Natural killer cell treated with Interleukin-12 subunit alpha and Interleukin-12 subunit beta and Interleukin-15 and Interleukin-18, amount 100 ng/mL, for 72 hours (primary cell): ENCODE data around the gene COL6A3. TPM values are rescaled to one million over a fixed set of nuclear protein-coding genes. Genes with fewer than 3 reads are reported as not detected.
A peak's percentile ranks its signal among the peaks of the same experiment; 100 is the strongest.

Experiments used
- ATAC-seq, 2 donors: fragments of 150-1000 bp; cut with Tn5 transposase in 1 of 2; sonication (Bioruptor Pico), chemical (Tn5 transposase) in 1 of 2; 2 replicates each; pipeline ENCODE4 v1.10.0; 2021
- DNase-seq: peaks from one replicate; pipeline ENCODE4 v3.0.0; 2022; ENCODE audit warnings: low spot score
- H3K27ac Mint-ChIP-seq, 2 donors: 1 replicate in 1 of 2; 2 replicates in 1 of 2; pipeline ENCODE4 v1.8.0; 2022; ENCODE audit warnings: mixed read lengths in 2 of 2, mild to moderate bottlenecking in 1 of 2, moderate library complexity in 1 of 2
- H3K27me3 Mint-ChIP-seq, 2 donors: 1 replicate in 1 of 2; 2 replicates in 1 of 2; pipeline ENCODE4 v1.8.0; 2022; ENCODE audit warnings: mixed read lengths in 2 of 2
- H3K36me3 Mint-ChIP-seq: one replicate; pipeline ENCODE4 v1.8.0; 2022; ENCODE audit warnings: mixed read lengths
- H3K4me1 Mint-ChIP-seq, 2 donors: 1 replicate in 1 of 2; 2 replicates in 1 of 2; pipeline ENCODE4 v1.8.0; 2022; ENCODE audit warnings: low read depth in 2 of 2, mixed read lengths in 2 of 2, mild to moderate bottlenecking in 1 of 2
- H3K4me3 Mint-ChIP-seq: one replicate; pipeline ENCODE4 v1.8.0; 2022; ENCODE audit warnings: mixed read lengths
- H3K9me3 Mint-ChIP-seq: 2 replicates; pipeline ENCODE4 v1.8.0; 2022; ENCODE audit warnings: mixed read lengths
- total RNA-seq, 2 donors: library from RNA; stranded (reverse); gene quantifications; one replicate each; pipeline ENCODE4 v1.2.3, GENCODE V29; 2022

The COL6A3 gene
- total RNA-seq, 2 donors from 2014 or later: 0.11 TPM; not detected in 1

- ATAC-seq: no peak
- no peaks in the 10 kb centered on the region for H3K9me3 Mint-ChIP-seq
- H3K36me3 Mint-ChIP-seq: no peaks in the 10 kb centered on the region
- no peak overlapping the region for H3K4me3 Mint-ChIP-seq
- no peak for DNase-seq
- peaks cover 0 to 2% of the 10 kb centered on the region in 2 donors for H3K27me3 Mint-ChIP-seq
- H3K27ac Mint-ChIP-seq: no peak overlapping the region
- peaks cover 0 to 4% of the 10 kb centered on the region in 2 donors for H3K4me1 Mint-ChIP-seq
These were observed 35.4 kb upstream of the COL6A3 start for GRCh38 chr2:237449193-237449881.

DNA sequence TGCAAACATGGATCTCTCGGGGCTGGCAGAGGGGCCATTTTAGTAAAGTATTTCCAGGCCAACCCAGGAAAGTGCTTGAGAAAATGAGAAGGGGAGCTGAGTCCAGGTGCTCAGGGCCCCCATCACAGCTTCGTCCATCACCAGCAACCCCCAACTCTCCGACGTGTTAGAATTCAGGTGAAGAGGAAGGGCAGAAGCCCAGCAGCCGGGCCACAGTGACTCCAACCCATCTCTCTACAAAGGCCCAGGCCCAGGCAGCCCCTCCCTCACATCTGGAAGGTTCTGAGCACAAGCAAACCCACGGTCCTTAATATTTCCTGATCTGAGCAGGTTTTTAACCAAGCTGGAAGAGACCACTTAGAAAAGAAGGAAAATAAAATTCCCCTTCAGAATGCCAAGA lies 34.7 kb upstream of the COL6A3 start:
- no peak for DNase-seq
- Mint-ChIP-seq H3K27me3 (peaks cover 0 to 2% of the 10 kb centered on the region in 2 donors), H3K4me3 (no peak overlapping the region), H3K9me3 (no peaks in the 10 kb centered on the region), H3K36me3 (no peaks in the 10 kb centered on the region), H3K27ac (no peak overlapping the region), H3K4me1 (peaks cover 0 to 4% of the 10 kb centered on the region in 2 donors)
- no peak for ATAC-seq

GRCh38 chr2:237448171-237448570 lies 34.2 kb upstream of the COL6A3 start:
- Mint-ChIP-seq H3K4me3 (no peak overlapping the region), H3K27ac (no peak overlapping the region), H3K36me3 (no peaks in the 10 kb centered on the region), H3K9me3 (no peaks in the 10 kb centered on the region), H3K27me3 (peaks cover 0 to 2% of the 10 kb centered on the region in 2 donors), H3K4me1 (peaks cover 0 to 4% of the 10 kb centered on the region in 2 donors)
- DNase-seq (no peak), ATAC-seq (no peak)

- Mint-ChIP-seq H3K27me3 (peaks cover 0 to 2% of the 10 kb centered on the region in 2 donors), H3K4me1 (peaks cover 0 to 4% of the 10 kb centered on the region in 2 donors), H3K36me3 (no peaks in the 10 kb centered on the region), H3K27ac (no peak overlapping the region), H3K4me3 (no peak overlapping the region), H3K9me3 (no peaks in the 10 kb centered on the region)
- ATAC-seq: no peak
- no peak for DNase-seq
These were observed 33.5 kb upstream of the COL6A3 start for GRCh38 chr2:237447496-237447895.

DNA sequence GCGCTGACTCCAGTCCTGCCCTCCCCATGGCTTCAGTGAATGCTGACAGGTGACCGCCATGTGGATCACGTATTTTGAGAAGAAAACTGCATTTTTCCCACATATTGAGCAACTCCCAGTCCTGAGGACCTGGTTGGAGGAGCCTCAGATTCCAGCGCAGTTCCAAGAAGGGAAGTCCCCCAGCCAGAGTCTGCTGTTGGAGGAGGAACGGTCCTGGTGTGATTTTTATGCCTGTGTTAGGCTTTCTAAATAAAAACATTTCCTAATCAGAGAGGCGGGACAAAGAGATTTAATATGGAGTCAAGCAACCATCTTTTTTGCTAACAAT lies 32.3 kb upstream of the COL6A3 start:
- peaks cover 6 to 9% of the 10 kb centered on the region in 2 donors for H3K27me3 Mint-ChIP-seq
- H3K27ac Mint-ChIP-seq: no peak overlapping the region
- H3K9me3 Mint-ChIP-seq: no peaks in the 10 kb centered on the region
- H3K4me1 Mint-ChIP-seq: peaks cover 7 to 10% of the 10 kb centered on the region in 2 donors
- no peaks in the 10 kb centered on the region for H3K36me3 Mint-ChIP-seq
- no peak for ATAC-seq
- H3K4me3 Mint-ChIP-seq: no peak overlapping the region
- no peak for DNase-seq

- ATAC-seq (no peak), DNase-seq (no peak)
- H3K4me3 Mint-ChIP-seq: no peak overlapping the region
- peaks cover 6 to 11% of the 10 kb centered on the region in 2 donors for H3K27me3 Mint-ChIP-seq
- H3K4me1 Mint-ChIP-seq: peaks cover 9 to 15% of the 10 kb centered on the region in 2 donors
- H3K9me3 Mint-ChIP-seq: no peaks in the 10 kb centered on the region
- no peak overlapping the region for H3K27ac Mint-ChIP-seq
- no peaks in the 10 kb centered on the region for H3K36me3 Mint-ChIP-seq
These were observed 31.8 kb upstream of the COL6A3 start for GRCh38 chr2:237445611-237446337.

DNA sequence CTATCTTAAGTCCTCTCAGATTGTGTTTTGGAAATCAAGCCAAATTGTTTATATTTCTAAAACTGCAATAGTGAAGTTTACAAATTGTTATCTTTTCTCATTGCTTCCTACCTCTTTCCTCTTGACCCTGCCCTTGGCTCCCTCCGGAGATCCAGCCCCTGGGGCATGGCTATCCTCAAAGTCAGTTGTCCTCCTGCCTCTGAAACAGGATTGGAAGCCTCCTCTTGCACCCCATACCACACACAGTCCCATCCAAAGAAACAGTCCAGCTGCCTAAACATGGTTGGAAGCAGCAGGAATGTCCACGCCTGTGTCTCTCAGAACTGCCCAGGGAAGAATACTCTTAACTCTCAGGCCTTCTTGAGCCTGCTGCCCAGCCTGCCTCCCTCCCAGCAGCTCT lies 30.1 kb upstream of the COL6A3 start:
- H3K27me3 Mint-ChIP-seq: peaks cover 6 to 14% of the 10 kb centered on the region in 2 donors
- ATAC-seq: no peak
- DNase-seq: no peak
- no peaks in the 10 kb centered on the region for H3K9me3 Mint-ChIP-seq
- no peaks in the 10 kb centered on the region for H3K36me3 Mint-ChIP-seq
- H3K4me1 Mint-ChIP-seq: peaks cover 5 to 25% of the 10 kb centered on the region in 2 donors
- no peak overlapping the region for H3K27ac Mint-ChIP-seq
- H3K4me3 Mint-ChIP-seq: no peak overlapping the region

DNA sequence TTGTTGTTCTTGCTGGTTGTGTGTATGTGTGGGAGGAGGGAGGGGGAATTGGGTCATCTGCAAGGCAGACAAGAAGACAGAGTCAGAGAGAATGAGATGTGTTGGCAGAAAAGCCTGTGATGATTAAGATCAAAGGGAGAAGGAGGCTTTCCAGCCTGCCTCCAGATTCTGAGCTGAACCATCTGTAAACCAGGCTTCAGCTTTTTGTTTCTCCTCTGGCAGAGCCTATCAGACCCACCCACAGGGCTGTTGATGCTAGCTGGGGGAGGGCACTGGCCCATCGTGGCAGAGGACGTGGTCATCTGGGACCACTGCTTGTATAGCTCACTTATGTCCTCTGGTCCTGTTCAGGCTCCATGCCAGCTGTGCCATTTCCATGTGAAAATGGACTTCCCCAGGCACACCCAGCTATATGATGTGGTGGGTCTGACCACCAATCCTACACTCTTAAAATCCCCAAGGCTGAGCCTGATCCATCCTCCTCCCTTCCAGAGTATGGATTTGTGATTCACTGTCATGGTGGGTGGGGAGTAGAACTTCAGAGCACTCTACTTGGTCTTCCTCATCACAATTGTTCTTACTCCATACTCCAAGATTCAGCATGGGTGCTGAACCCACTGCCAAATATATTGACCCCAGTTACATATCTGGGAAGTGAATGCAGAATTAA lies 27.8 kb upstream of the COL6A3 start:
- Mint-ChIP-seq H3K9me3 (no peaks in the 10 kb centered on the region), H3K36me3 (no peaks in the 10 kb centered on the region), H3K27ac (peak overlapping the region; percentile 10 to 60), H3K4me3 (peak overlapping the region; percentile 5), H3K27me3 (peaks cover 6 to 14% of the 10 kb centered on the region in 2 donors), H3K4me1 (peaks cover 5 to 25% of the 10 kb centered on the region in 2 donors)
- peak; percentile 8 to 33 for ATAC-seq
- no peak for DNase-seq

DNA sequence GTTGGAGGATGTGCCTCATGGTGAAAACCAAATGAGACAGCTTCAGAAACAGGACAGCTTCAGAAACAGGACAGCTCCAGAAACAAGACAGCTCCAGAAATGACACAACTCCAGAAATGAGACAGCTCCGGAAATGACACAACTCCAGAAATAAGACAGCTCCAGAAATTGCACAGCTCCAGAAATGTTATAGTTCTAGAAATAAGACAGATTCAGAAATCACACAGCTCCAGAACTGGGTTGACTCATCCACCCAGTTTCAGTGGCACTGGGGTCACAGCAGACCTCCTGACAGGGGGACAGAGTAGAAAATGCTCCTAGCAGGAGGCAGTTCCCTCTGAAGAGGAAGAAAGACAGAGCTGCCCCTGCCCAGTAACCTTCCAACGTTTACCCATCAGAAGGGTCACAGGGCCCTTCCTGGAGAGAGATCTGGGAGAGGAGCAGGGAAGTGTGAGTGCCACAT lies 26.9 kb upstream of the COL6A3 start:
- Mint-ChIP-seq H3K9me3 (no peaks in the 10 kb centered on the region), H3K4me1 (peaks cover 9 to 25% of the 10 kb centered on the region in 2 donors), H3K27ac (peak overlapping the region; percentile 10 to 60), H3K36me3 (no peaks in the 10 kb centered on the region), H3K27me3 (peaks cover 6 to 14% of the 10 kb centered on the region in 2 donors), H3K4me3 (peak overlapping the region; percentile 55)
- peak; percentile 74 to 89 for ATAC-seq
- no peak for DNase-seq

GRCh38 chr2:237438080-237438940 lies 24.3 kb upstream of the COL6A3 start:
- Mint-ChIP-seq H3K9me3 (no peaks in the 10 kb centered on the region), H3K36me3 (no peaks in the 10 kb centered on the region), H3K27me3 (peaks cover 6 to 14% of the 10 kb centered on the region in 2 donors), H3K4me3 (no peak overlapping the region), H3K27ac (no peak overlapping the region), H3K4me1 (peaks cover 32 to 40% of the 10 kb centered on the region in 2 donors)
- DNase-seq (no peak), ATAC-seq (no peak)

DNA sequence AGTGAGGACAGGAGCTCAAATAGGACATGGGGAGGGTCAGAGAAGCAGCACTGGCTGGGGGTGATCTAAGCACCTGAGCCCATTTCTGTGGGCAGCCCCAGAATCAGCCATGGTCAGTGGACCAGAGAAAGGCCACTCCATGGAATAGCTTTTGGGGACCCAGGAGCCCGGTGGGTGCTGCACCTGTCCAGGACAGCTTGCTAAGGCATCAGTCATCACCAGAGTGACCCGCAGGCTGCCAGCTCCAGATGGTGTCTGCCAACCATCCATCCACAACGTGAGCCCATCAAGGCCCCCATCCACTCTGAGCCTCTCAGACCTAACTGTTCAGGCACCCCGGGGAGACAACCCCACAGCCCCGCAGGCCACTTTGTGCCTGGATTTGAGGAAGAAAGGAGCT lies 23.6 kb upstream of the COL6A3 start:
- Mint-ChIP-seq H3K9me3 (no peaks in the 10 kb centered on the region), H3K4me1 (peaks cover 39 to 47% of the 10 kb centered on the region in 2 donors), H3K27me3 (peaks cover 6 to 14% of the 10 kb centered on the region in 2 donors), H3K27ac (no peak overlapping the region), H3K36me3 (no peaks in the 10 kb centered on the region), H3K4me3 (no peak overlapping the region)
- DNase-seq (no peak), ATAC-seq (no peak)

- Mint-ChIP-seq H3K4me3 (no peak overlapping the region), H3K36me3 (no peaks in the 10 kb centered on the region), H3K9me3 (no peaks in the 10 kb centered on the region), H3K4me1 (peaks cover 42 to 47% of the 10 kb centered on the region in 2 donors), H3K27me3 (peaks cover 0 to 6% of the 10 kb centered on the region in 2 donors), H3K27ac (no peak overlapping the region)
- DNase-seq (no peak), ATAC-seq (no peak)
These were observed 22.1 kb upstream of the COL6A3 start for GRCh38 chr2:237435844-237436587.
